NCI-H226 (cell line): ENCODE measurements around the gene CEBPE.
A peak's percentile ranks its signal among the peaks of the same experiment; 100 is the strongest.
"Not testable (repeated sequence)": the region's sequence is repeated elsewhere in the genome, so short reads cannot be mapped to it uniquely, and the experiment has no call there.

Experiments used
- DNase-seq: peaks from one replicate; pipeline ENCODE4 v3.0.0-alpha.2; 2015

The CEBPE gene

GRCh38 chr14:23120541-23121251, 1.6 kb upstream of the CEBPE start:
- peak; percentile 77 for DNase-seq

DNA sequence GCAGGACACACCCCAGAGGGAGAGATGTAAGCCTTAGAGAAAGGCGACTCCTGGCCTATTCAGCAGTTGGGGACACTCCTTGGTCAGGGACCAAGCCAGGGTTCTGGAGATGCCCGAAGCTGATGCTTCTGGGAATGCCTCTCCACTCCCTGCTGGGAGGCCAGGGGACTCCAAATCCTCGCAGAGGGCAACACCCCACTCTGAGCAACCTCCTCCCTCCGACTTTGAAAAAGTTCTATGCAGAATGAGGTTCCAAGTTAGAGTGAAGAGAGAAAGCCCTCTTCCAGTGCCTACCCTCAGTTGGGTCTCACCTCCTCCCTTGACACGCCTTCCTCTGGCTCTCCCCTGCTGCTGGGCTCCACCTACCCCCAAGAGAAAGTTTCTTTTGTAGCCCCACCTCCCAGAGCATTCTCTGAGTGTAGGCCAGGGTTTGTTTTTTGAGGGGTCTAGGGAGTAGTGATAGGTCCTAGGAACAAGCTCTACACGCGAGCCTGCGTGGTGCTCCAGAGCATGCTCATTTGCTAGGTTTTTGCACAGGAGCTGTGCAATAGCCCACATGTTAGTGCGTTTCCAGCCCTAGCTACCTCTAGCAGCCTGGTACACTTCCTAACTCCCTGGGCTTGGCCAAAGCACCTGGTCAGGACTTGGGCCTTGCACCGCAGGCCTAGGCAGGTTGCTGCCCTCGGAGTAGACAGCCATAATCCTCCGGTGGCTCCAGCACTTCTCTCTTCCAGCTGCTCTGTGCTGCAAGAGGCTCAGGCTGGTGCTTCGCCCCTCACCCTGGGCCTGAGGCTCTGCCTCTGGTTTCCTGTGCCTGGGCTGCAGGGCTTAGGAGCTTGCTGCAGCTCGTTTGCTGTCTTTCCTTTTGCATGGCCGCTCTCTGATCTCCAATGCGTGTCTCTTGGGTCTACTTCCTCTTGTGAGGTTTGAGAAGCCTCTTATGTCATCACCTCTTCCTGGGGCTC, 590 bp upstream of the CEBPE start:
- no peak for DNase-seq

- DNase-seq: no peak
These were observed 1.6 kb downstream of the CEBPE start for GRCh38 chr14:23117371-23118020.

DNA sequence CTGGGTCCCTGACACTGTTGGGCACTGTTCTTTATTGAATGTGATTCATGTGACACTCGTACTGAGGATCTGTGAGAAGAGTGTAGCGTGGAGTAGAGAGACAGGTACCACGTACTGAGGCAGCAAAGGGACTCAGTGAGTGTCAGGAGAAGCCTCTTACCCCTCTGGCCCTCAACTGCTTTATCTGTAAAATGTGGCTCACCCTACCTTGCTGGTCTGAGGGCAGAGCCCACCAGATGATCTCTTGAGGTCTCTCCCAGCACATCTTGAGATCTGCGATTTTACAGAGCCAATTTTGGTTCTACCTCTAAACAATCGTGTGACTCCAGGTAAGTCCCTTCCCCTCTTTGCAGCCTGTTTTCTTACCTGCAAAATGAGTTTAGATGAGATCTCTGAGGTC, 3.1 kb downstream of the CEBPE start:
- DNase-seq: no peak

- peak; percentile 98 for DNase-seq
These were observed 3.9 kb downstream of the CEBPE start for GRCh38 chr14:23115039-23115731.

DNA sequence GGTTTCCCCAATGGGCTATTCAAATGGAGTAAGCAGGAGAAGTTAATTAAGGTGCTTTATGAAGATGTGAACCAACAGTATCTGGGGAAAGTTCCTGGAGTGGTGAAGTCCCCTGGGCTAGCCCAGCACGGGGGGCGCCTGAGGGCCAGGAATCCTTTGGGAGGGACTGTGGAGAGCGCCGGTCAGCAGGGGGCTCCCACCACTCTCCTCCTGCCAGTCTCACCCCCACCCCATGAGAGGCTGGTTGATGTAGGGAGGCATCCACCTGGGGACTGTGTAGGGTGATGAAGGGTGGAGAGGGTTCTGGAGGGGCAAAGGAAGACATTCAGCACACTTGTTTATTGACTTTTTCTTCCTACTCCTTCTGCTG, 4.4 kb downstream of the CEBPE start:
- DNase-seq: no peak

- DNase-seq: no peak
These were observed 5.0 kb downstream of the CEBPE start for GRCh38 chr14:23114120-23114458.

- DNase-seq: no peak
These were observed 5.5 kb downstream of the CEBPE start for GRCh38 chr14:23113431-23114119.

GRCh38 chr14:23112359-23113178, 6.5 kb downstream of the CEBPE start:
- no peak for DNase-seq

- DNase-seq: no peak
These were observed 8.3 kb downstream of the CEBPE start for GRCh38 chr14:23110579-23111365.

DNA sequence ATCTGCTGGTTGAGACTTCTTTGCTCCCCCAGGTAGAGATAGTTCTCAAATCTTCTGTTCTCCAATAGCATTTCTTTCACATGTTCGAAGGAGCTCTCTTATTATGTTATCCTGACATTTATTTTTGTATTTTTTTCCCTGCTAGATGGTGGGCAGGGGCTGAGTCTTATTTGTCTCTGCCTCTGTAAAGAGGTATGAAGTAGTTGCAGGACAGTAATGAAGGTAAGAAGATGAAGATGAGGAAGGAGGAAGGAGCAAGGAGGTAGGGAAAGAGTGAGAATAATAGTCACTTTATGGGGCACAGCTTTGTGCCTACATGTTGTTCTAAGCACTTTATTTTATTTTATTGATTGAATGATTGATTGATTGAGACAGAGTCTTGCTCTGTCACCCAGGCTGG, 9.3 kb downstream of the CEBPE start:
- DNase-seq: no peak

DNA sequence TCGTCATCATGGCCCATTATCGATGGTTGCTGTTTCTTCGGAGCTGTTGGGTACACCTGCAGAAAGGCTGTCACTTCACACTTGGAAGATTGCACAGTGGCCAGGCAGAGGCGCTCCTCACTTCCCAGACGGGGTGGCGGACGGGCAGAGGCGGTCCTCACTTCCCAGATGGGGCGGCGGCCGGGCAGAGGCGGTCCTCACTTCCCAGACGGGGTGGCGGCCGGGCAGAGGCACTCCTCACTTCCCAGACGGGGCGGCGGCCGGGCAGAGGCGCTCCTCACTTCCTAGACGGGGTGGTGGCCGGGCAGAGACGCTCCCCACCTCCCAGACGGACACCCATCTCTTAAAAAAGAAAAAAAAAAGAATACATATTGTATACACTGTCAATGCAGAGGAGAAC, 10.9 kb downstream of the CEBPE start:
- DNase-seq: not testable (repeated sequence)

GRCh38 chr14:23107620-23108019, 11.4 kb downstream of the CEBPE start:
- DNase-seq: not testable (repeated sequence)

DNA sequence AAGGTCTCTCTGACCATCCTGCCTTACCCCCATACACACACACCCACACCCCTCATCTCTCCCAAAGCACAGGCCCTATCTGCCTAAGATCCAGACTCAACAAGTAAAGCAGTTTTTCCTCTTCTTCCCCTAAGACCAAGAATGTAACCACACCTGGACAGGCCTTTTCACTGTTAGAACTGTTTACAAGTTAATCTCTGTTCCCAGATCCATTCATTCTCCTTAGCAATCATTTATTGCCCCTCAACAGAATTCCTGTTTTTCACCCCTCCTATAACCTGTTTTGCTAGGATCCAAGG, 12.4 kb downstream of the CEBPE start:
- no peak for DNase-seq

- no peak for DNase-seq
These were observed 13.7 kb downstream of the CEBPE start for GRCh38 chr14:23105348-23105824.

- no peak for DNase-seq
These were observed 14.3 kb downstream of the CEBPE start, which contains the start of gene CIROP for GRCh38 chr14:23104591-23105347. TSS of gene CIROP (minus strand) at chr14:23104989. CDS start at chr14:23104920, 69 bp downstream.

DNA sequence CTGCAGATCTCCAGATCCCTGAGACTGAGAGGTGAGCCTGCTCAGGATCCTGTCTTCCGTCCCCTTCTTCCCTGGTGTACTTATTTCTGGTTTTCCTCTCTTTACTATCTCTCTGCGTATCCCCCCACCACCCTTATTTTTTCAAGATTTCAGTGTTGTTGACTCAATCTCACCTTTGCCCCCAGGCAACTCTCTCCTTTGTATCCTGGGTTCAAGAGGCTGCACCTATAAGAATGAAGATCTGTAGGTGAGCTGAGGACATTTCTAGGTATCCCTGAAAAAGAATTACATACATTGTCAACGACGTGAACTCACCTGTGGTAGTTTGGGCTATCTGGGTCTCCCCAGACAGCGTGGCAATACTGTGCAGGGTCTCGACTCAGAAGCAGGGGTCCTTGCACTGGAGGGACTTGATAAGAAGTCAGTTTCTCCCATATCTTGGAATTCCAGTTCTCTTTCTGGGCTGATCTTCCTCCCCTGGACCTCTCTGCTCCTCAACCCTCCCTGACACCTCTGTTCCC, 14.9 kb downstream of the CEBPE start:
- no peak for DNase-seq

GRCh38 chr14:23103581-23103980, 15.5 kb downstream of the CEBPE start:
- no peak for DNase-seq

DNA sequence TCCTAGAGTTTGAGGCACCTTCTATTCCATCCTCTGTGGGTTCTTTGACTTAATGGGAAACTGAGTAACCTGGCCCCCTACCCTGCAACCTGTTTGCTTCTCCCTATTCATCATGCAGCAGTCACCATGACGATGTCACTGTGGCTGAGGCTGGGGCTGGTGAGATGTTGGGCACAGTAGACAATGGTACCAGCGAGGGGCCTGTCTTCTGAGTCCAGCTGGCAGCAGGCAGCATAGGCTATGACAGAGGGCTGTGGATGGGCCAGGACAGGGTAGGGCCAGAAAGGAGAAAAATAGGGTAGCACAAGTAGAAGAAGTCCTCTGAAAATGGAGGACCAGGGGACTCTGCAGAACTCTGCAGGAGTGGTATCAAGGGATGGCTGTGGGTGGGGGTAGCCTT, 16.3 kb downstream of the CEBPE start:
- no peak for DNase-seq
